ENCODE measurements around the gene ATG16L1.

The ATG16L1 gene

GRCh38 chr2:233255151-233255550, 3.7 kb downstream of the ATG16L1 start:
- in situ Hi-C loops (cut with HindIII; ENCODE audit: low sequenced_read_pairs): no loop called here

- in situ Hi-C loops (cut with HindIII; ENCODE audit: low sequenced_read_pairs): no loop called here
Observed at GRCh38 chr2:233256048-233256447, 4.6 kb downstream of the ATG16L1 start.

- in situ Hi-C loops (cut with HindIII; ENCODE audit: low sequenced_read_pairs): no loop called here
Observed at GRCh38 chr2:233258211-233258610, 6.7 kb downstream of the ATG16L1 start.

DNA sequence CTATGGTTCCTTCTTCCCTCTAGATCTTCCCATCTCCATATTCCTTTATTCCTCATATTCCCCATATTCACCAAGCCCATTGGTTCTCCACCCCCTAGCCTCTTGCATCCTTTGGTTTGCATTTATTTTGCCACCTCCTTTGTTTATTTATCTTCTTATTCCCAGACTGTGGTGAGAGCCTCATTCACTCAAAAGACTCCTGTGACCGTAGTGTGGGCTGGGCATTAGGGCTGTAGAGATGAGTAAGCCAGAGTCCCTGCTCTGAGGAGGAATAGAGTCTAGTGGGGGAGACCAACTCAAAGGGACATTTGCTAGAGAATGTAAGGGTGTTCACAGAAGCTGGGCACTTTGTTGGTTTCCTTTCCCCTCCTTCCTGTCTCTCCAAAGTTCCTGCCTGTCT, 8.3 kb downstream of the ATG16L1 start:
- in situ Hi-C loops (cut with HindIII; ENCODE audit: low sequenced_read_pairs): no loop called here

GRCh38 chr2:233260661-233261060, 9.2 kb downstream of the ATG16L1 start:
- in situ Hi-C loops (cut with HindIII; ENCODE audit: low sequenced_read_pairs): no loop called here

DNA sequence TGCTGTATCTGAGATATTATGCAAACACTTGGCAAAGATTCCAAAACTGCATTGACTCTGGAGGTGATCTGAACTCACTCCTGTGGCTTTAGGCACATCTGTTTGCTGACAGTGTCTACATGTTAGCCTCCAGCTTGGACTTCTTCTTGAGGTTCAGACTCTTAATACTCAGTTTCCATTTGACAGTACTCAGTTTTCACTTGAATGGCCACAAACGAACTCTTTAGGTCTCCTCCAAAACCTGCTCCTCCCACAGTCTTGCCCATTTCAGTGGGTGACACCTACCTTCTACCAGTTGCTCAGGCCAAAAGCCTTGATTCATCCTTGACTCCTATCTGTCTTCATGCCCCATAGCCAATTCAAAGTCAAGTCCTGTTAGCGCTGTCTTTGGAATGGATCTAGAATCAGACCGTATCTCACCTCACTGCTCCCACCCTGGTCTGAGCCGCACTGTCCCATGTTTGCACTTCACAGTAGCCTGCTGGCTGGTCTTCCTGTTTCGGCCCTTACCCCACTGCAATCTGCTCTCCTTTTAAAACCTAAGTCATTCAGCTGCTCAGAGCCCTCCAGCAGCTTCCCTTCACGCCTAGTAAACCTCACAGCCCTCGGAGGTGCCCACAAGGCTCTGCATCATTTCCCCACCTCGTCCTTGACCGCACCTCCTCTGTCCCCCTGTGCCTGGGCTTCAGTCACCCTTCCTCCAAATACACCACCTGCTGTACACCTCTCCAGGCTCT, 10.5 kb downstream of the ATG16L1 start:
- in situ Hi-C loops (cut with HindIII; ENCODE audit: low sequenced_read_pairs): no loop called here

DNA sequence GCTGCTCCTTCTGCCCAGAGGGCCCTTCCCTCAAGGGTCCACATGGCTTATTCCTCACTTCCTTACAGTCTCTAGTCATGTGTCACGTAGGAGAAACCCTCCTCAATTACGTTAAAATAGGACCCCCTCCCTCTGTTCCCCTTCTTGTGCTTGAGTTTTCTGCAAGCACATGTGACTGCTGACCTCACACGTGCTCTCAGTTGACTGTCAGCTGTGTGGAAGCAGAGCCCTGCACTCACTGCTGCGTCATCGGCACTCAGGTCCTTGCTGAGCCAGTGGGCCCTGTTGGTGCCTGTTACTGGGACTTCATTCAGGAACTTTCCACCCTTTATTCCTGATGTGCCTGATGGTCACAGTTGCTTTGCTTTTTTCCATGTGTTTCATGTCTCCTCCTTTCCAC, 11.1 kb downstream of the ATG16L1 start:
- in situ Hi-C loops (cut with HindIII; ENCODE audit: low sequenced_read_pairs): no loop called here

DNA sequence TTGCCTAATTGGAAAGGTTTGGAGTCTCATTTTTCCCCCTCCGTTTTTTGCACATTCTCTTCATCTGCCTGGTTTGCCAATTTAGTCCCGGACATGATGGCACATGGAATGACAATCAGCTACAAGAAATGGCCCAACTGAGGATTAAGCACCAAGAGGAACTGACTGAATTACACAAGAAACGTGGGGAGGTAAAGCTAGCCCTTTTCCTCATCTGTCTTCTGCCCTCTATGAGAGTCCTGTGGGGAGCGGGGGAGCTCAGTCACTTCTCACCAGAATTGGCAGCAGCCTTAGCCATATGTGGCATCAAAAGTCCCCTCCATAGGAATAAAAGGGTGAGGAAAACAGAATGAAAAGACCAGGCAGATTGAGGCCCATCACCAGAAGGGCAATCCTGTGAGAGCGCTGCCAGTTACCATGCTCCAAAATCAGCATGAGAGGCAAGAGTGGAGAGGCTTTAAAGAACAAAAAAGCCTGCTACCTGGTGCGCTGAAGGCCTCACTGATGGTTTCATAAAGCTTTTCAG, 11.6 kb downstream of the ATG16L1 start:
- in situ Hi-C loops (cut with HindIII; ENCODE audit: low sequenced_read_pairs): no loop called here

DNA sequence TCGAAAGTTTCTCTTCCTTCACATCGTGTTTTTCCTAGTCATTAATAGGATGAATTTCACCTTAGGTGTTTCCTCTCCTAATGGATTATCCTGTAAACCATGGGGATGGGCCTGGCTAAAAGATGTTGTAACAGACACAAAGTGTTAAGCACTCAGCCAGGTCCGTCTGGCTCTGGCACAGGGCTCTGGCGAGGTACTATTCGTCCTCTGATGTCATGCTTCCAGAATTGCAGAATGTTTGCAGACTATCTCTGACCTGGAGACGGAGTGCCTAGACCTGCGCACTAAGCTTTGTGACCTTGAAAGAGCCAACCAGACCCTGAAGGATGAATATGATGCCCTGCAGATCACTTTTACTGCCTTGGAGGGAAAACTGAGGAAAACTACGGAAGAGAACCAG, 13.2 kb downstream of the ATG16L1 start:
- in situ Hi-C loops (cut with HindIII; ENCODE audit: low sequenced_read_pairs): no loop called here

DNA sequence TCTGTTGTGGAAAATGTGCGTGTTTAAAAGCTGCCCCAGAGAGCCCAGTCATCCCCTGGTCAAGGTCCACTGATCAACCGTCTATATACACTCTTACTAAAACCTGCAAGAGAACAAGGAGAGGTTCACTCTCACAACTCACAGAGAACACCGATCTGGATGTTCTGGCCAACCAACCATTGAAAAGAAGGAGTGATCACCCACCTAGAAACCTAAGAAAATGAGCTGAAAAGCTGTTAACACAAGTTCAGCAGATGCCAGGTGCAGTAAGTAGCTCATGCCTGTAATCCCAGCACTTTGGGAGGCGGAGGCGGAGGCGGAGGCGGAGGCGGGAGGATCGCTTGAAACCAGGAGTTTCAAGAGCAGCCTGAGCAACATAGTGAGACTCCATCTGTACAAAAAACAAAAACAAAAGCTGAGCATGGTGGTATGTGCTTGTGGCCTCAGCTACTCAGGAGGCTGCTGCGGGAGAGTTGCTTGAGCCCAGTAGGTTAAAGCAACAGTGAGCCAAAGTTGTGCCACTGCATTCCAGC, 14.5 kb downstream of the ATG16L1 start:
- in situ Hi-C loops (cut with HindIII; ENCODE audit: low sequenced_read_pairs): no loop called here

DNA sequence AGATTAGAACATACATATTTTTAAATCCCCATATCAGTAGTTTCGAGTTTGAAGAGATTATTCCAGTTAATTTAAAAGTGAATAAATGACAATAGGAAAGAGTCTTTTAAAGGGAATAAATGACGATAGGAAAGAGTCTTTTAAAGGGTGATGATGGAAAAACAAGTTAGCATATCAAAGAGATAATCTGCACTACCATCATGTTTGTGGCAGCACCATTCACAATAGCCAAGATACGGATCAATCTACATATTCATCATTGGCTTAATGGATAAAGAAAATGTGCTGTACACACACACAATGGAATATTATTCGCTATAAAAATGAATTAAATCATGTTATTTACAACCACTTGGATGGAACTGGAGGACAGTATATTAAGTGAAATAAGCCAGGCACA, 15.0 kb downstream of the ATG16L1 start:
- in situ Hi-C loops (cut with HindIII; ENCODE audit: low sequenced_read_pairs): no loop called here

DNA sequence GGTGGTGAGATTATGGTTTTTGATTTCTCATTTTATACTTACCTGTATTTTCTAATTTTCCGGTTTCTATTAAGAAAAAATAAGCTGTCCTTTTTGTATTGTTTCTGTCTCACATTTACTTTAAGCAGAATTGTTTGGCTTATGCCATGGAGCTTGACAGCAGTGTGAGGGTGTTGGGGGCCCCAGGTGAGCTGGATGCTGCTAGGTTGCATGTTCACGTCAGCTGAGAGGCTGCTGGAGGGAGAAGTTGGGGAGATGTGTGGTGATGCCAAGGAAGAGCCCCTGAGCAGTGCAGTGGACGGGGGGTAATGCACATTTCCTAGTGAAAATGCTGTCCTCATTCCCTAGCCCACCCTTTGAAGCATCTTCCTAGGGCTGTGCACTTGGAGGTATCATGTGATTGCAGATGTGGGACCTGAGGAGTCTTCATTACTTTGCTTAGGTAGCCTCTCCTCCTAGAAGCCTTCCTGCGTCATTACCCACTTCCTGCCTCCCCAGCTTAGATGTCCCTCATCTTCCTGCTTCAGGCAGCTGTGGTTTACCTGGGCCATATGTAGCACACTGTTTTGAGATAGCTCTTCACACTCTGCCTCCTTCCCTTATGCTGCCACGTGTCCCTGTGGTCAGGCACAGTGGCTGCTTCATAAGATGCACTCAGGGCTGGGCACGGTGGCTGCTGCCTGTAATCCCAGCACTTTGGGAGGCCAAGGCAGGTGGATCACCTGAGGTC, 16.2 kb downstream of the ATG16L1 start:
- in situ Hi-C loops (cut with HindIII; ENCODE audit: low sequenced_read_pairs): no loop called here

DNA sequence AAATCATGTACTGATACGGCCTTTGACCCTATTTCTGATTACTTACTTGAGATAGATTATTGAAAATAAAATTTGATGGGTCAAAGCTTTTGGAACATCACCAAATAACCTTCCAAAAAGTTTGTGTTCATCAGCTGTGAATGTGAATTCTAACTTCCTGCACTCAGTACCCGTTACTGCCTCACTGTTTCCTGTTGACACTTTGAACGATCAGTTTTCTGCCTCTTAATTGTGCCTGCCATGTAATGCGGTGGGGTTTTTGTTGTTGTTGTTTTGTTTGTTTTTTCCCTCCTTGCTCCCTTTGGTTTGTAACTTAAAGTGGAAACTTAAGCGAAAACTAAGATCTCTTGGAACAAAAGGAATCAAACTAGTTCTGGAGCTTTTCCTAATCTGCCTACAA, 18.9 kb downstream of the ATG16L1 start:
- in situ Hi-C loops (cut with HindIII; ENCODE audit: low sequenced_read_pairs): no loop called here

- in situ Hi-C loops (cut with HindIII; ENCODE audit: low sequenced_read_pairs): no loop called here
Observed at GRCh38 chr2:233270951-233271350, 19.5 kb downstream of the ATG16L1 start.

DNA sequence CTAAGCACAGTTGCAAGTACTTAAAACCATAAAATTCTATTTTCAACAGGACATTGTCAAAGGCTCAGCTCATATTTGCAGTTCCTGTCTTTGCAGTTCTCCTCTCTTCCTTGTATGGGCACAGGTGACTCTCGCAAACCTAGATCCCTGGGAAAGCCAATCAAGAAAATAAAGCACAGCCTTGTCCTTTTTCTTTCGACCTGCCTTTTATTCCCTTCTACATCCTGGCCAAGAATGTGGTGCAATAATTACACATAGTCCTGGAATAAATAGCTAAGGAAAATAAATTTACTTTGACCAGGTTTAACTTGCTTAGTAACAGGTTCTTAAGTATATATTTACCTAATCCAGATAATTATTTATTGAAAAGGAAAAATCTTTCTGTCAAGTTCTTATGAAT, 20.2 kb downstream of the ATG16L1 start:
- in situ Hi-C loops (cut with HindIII; ENCODE audit: low sequenced_read_pairs): no loop called here

GRCh38 chr2:233273120-233273519, 21.6 kb downstream of the ATG16L1 start:
- in situ Hi-C loops (cut with HindIII; ENCODE audit: low sequenced_read_pairs): no loop called here

- in situ Hi-C loops (cut with HindIII; ENCODE audit: low sequenced_read_pairs): no loop called here
Observed at GRCh38 chr2:233275223-233275622, 23.8 kb downstream of the ATG16L1 start.

DNA sequence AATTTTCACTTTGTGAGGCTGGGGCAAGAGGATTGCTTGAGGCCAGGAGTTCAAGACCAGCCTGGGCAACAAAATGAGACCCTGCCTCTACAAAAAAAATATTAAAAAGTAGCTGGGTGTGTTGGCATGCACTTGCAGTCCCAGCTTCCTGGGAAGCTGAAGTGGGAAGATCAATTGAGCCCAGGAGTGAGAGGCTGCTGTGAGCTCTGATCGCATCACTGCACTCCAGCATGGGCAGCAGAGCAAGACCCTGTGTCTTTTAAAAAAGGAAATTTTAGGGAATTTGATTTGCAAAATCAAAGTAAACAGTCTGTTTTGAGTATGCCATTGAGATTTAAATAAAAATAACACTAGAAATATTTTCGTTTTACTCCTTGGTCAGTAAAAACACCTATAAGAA, 27.4 kb downstream of the ATG16L1 start:
- in situ Hi-C loops (cut with HindIII; ENCODE audit: low sequenced_read_pairs): no loop called here

- in situ Hi-C loops (cut with HindIII; ENCODE audit: low sequenced_read_pairs): no loop called here
Observed at GRCh38 chr2:233280114-233280693, 28.7 kb downstream of the ATG16L1 start.

DNA sequence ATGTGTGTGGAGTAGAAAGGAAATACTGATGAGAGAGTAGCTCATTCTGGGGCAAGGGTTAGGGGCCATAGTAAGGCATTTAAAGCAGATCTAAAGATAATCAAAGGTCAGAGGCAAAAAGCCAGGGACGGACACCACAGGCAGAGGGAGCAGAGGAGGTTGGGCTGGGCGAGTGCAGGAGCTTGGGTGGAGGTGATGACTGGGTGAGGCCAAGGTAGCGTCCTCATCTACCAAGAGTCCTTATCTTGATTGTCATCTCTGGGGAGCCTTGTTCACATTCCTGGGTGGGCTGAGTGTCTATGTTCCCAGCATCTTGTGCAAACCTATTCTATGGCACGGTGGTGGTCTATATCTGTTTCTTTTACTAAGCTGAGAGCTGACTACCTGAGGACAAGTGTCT, 30.1 kb downstream of the ATG16L1 start:
- in situ Hi-C loops (cut with HindIII; ENCODE audit: low sequenced_read_pairs): no loop called here

DNA sequence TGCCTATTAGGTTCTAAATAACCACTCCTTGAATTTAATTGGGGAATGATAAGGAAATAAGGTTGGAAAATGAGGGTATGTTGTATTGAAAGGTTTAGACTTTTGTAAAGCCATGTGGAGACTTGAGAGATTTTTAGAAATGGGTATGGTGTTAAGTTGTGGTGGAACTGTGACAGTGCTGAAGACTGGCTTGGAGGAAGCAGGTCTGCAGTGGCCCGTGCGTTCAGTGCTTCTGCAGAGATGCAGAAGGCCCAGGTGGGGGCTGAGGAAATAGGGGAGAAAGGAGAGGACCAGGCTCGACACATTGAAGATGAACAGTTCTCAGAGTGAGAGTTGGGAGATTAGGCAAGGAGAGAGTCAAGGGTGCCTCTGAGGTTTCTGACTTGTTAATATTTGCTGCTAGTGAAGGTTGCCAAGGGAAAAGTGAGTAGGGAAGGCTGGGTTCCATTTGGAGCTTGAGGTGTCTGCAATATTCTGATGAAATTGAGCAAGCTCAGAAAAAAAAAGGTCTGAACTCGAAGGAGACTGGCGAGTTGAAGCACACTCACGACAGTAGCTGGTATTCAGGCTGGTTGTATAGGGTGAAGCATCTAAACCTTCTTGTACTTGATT, 30.6 kb downstream of the ATG16L1 start:
- in situ Hi-C loops (cut with HindIII; ENCODE audit: low sequenced_read_pairs): no loop called here
